IMR-90 (cell line): Measurements from ENCODE around the gene RASSF4.

Experiments
- CEBPB ChIP-seq: IDR thresholded peaks from 2 replicates; pipeline ENCODE4 v1.6.1; 2012; ENCODE audit warnings: low read depth, low read length, improper control_type of control experiment
- FOS ChIP-seq: fragments of 150-350 bp; IDR thresholded peaks from 2 replicates; pipeline ENCODE4 v1.6.1; 2016; ENCODE audit warnings: low read depth, low read length
- MAZ ChIP-seq: IDR thresholded peaks from 2 replicates; pipeline ENCODE4 v1.6.1; 2012; ENCODE audit warnings: low read depth, mild to moderate bottlenecking, low read length, improper control_type of control experiment, moderate library complexity, borderline replicate concordance
- MXI1 ChIP-seq: IDR thresholded peaks from 2 replicates; pipeline ENCODE4 v1.6.1; 2012; ENCODE audit warnings: low read depth, mild to moderate bottlenecking, low read length, moderate library complexity, borderline replicate concordance
- NFE2L2 ChIP-seq: fragments of 150-350 bp; IDR thresholded peaks from 2 replicates; pipeline ENCODE4 v1.6.1; 2016; ENCODE audit warnings: low read depth, mild to moderate bottlenecking, low read length
- POLR2A ChIP-seq: IDR thresholded peaks from 2 replicates; pipeline ENCODE4 v1.6.1; 2012; ENCODE audit warnings: mild to moderate bottlenecking, low read depth, low read length
- RCOR1 ChIP-seq: IDR thresholded peaks from 2 replicates; pipeline ENCODE4 v1.6.1; 2012; ENCODE audit warnings: mild to moderate bottlenecking, low read length, improper control_type of control experiment; ENCODE audit not compliant: insufficient replicate concordance
- SMC3 ChIP-seq: fragments of 150-350 bp; IDR thresholded peaks from 2 replicates; pipeline ENCODE4 v1.6.1; 2016; ENCODE audit warnings: low read depth, mild to moderate bottlenecking, antibody characterized with exemption, low read length, moderate library complexity
- USF2 ChIP-seq: fragments of 150-350 bp; IDR thresholded peaks from 2 replicates; pipeline ENCODE4 v1.6.1; 2017; ENCODE audit warnings: mild to moderate bottlenecking, antibody characterized with exemption, low read length, low read depth
- TF ChIP-seq, protein P1 (sequence below): conservative IDR thresholded peaks from 2 replicates; pipeline ENCODE4 v1.5.1; 2012; ENCODE audit warnings: mild to moderate bottlenecking, low read depth, low read length, improper control_type of control experiment

DNA sequence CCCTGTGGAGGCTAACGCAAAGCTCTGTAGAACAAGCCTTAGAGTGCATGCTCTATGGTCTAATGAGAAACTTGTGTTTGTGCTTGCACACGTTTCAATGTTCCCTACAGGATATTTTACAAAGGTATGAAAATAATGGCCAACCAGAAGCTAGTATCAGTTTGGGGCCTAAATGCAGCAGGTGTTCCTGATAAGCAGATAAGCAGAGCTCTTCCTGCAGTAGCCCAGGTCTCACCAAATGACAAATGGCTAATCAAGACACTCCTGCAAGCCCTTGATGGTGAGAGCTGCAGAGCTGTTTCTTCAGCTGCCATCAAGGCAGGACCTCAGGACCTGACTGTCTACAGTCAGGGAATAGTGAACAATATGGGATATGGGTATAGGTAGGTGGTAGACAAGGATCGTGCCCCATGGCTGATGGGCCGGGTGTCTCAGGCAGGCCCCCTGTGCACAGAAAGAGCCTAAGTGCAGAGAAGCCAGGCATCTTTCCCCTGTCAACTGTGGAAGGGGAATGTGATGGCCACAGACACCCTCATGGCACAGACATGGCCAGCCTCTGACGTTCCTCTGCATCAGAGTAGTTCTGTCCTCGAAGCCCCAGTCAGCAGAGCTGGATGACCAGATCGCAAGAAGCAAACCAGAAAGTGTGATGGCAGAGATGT, 23.2 kb upstream of the RASSF4 start:
- TF ChIP-seq, protein P1, sequence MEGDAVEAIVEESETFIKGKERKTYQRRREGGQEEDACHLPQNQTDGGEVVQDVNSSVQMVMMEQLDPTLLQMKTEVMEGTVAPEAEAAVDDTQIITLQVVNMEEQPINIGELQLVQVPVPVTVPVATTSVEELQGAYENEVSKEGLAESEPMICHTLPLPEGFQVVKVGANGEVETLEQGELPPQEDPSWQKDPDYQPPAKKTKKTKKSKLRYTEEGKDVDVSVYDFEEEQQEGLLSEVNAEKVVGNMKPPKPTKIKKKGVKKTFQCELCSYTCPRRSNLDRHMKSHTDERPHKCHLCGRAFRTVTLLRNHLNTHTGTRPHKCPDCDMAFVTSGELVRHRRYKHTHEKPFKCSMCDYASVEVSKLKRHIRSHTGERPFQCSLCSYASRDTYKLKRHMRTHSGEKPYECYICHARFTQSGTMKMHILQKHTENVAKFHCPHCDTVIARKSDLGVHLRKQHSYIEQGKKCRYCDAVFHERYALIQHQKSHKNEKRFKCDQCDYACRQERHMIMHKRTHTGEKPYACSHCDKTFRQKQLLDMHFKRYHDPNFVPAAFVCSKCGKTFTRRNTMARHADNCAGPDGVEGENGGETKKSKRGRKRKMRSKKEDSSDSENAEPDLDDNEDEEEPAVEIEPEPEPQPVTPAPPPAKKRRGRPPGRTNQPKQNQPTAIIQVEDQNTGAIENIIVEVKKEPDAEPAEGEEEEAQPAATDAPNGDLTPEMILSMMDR: no peak
- TF ChIP-seq USF2 (no peak), MAZ (no peak), RCOR1 (no peak), POLR2A (no peak), SMC3 (no peak), FOS (no peak), NFE2L2 (no peak), CEBPB (no peak), MXI1 (no peak)
